ENCODE data around the gene NANS.

Gene NANS

DNA sequence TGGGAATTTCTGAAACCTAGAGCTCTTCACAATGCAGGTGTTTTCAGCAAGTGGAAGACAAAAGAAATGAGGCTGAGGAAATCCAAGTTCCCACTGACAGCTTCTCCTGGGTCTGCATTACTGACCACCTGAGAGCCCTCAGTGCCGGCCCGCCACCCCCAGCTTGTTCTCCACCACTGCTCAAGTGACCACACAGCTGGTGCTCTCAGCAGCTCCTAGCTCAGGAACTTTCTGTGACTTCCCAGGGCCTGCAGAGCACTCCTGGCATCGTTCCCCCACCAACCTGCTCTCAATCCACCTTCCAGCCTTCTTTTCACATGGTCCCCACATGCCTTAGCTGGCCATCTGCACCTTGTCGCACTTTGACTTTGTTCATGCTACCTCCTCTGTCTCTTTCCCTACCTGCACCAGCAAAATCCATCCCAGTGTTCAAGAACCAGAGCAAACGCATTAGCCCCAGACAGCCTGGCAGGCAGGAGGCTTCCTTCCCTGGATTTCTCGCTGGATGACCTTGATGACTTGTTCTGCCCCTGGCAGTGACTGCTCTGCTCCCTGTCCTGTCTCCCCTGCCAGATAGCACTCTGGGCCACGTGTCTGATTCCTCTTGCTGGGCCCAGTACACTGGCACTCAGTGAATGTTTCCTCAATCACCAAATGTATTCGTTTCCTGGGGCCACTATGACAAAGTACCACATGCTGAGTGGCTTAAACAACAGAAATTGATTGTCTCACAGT, 35.1 kb upstream of the NANS start:
- peak overlapping the region; percentile 0 for H3K27ac Mint-ChIP-seq
- peaks cover 0 to 5% of the 10 kb centered on the region in 2 donors for H3K27me3 Mint-ChIP-seq
- peaks cover 48 to 67% of the 10 kb centered on the region in 2 donors for H3K36me3 Mint-ChIP-seq
- peaks cover 0 to 8% of the 10 kb centered on the region in 2 donors for H3K4me1 Mint-ChIP-seq
- DNase-seq, result no peak
- no peaks in the 10 kb centered on the region for H3K9me3 Mint-ChIP-seq
- H3K4me3 Mint-ChIP-seq, result no peak overlapping the region
- no peak for ATAC-seq (replicated peaks)

DNA sequence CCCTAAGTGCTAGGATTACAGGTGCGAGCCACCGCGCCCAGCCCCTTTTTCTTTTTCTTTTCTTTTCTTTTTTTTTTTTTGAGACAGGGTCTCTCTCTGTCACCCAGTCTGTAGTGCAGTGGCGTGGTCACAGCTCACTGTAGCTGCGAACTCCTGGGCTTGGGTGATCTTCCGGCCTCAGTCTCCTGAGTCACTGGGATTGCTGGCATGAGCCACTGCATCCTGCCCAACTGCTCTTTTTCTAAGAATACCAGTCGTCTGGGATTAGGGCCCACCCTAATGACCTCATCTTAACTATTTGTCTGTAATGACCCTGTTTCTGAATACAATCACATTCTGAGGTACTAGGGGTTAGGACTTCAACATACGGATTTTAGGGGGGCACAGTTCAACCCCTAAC, 34.1 kb upstream of the NANS start:
- DNase-seq (no peak), ATAC-seq (replicated peaks) (no peak)
- Mint-ChIP-seq H3K36me3 (peaks cover 42 to 65% of the 10 kb centered on the region in 2 donors), H3K27me3 (peaks cover 0 to 5% of the 10 kb centered on the region in 2 donors), H3K9me3 (no peaks in the 10 kb centered on the region), H3K4me1 (peaks cover 0 to 8% of the 10 kb centered on the region in 2 donors), H3K27ac (peak overlapping the region; percentile 44), H3K4me3 (no peak overlapping the region)

DNA sequence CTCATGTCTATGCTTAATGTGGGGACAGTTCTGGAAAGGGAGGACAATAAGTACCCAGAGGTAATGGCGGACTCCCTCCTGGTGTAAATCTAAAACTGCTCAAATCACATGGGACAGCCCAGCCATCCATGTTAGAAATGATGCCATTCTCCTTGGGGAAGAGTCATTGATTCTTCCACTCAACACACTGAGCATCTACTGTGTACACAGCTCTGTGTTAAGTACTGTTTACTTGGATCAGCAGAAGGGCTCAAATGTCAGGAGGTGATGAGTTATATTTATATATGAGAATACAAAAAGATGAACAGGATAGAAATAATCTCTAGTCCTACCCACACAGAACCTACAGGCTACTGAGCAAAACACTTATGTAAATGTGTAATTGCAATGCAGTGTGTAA, 31.8 kb upstream of the NANS start:
- peaks cover 0 to 7% of the 10 kb centered on the region in 2 donors for H3K4me1 Mint-ChIP-seq
- ATAC-seq (replicated peaks), result no peak
- H3K27me3 Mint-ChIP-seq, result peaks cover 0 to 5% of the 10 kb centered on the region in 2 donors
- H3K27ac Mint-ChIP-seq, result no peak overlapping the region
- no peaks in the 10 kb centered on the region for H3K9me3 Mint-ChIP-seq
- peaks cover 28 to 54% of the 10 kb centered on the region in 2 donors for H3K36me3 Mint-ChIP-seq
- no peak overlapping the region for H3K4me3 Mint-ChIP-seq
- no peak for DNase-seq

DNA sequence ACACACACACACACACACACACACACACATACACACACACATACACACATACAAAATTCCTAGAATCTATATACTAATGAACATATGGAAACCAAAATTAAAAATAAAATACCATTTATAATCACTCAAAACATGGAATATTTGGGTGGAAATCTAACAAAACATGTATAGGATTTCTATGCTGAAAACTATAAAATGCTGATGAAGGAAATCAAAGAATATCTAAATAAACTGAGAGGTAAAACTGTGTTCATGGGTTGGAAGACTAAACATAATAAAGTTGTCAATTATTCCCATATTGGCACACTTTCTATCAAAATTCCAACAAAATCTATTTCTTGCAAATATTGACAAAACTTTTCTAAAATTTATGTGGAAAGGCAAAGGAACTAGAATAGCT, 25.4 kb upstream of the NANS start:
- Mint-ChIP-seq H3K9me3 (no peaks in the 10 kb centered on the region), H3K27me3 (peaks cover 4 to 6% of the 10 kb centered on the region in 2 donors), H3K4me3 (no peak overlapping the region), H3K27ac (no peak overlapping the region), H3K36me3 (peaks cover 8 to 21% of the 10 kb centered on the region in 2 donors), H3K4me1 (peaks cover 16 to 23% of the 10 kb centered on the region in 2 donors)
- ATAC-seq (replicated peaks) (no peak), DNase-seq (no peak)

DNA sequence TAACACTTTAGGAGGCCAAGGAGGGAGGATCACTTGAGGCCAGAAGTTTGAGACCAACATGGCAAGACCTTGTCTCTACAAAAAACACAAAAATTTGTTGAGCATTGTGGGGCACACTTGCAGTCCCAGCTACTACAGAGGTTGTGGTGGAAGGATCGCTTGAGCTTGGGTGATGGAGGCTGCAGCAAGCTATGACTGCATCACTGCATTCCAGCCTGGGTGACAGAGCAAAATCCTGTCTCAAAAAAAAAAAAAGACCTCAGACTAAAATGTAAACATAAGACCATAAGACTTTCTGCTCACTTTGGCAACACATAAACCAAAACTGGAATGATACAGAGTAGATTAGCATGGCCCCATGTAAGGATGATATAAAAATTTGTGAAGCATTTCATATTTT, 24.6 kb upstream of the NANS start:
- H3K36me3 Mint-ChIP-seq, result peaks cover 8 to 16% of the 10 kb centered on the region in 2 donors
- DNase-seq (no peak), ATAC-seq (replicated peaks) (no peak)
- no peak overlapping the region for H3K4me3 Mint-ChIP-seq
- H3K9me3 Mint-ChIP-seq, result no peaks in the 10 kb centered on the region
- peaks cover 16 to 23% of the 10 kb centered on the region in 2 donors for H3K4me1 Mint-ChIP-seq
- H3K27me3 Mint-ChIP-seq, result peaks cover 4 to 6% of the 10 kb centered on the region in 2 donors
- H3K27ac Mint-ChIP-seq, result no peak overlapping the region

DNA sequence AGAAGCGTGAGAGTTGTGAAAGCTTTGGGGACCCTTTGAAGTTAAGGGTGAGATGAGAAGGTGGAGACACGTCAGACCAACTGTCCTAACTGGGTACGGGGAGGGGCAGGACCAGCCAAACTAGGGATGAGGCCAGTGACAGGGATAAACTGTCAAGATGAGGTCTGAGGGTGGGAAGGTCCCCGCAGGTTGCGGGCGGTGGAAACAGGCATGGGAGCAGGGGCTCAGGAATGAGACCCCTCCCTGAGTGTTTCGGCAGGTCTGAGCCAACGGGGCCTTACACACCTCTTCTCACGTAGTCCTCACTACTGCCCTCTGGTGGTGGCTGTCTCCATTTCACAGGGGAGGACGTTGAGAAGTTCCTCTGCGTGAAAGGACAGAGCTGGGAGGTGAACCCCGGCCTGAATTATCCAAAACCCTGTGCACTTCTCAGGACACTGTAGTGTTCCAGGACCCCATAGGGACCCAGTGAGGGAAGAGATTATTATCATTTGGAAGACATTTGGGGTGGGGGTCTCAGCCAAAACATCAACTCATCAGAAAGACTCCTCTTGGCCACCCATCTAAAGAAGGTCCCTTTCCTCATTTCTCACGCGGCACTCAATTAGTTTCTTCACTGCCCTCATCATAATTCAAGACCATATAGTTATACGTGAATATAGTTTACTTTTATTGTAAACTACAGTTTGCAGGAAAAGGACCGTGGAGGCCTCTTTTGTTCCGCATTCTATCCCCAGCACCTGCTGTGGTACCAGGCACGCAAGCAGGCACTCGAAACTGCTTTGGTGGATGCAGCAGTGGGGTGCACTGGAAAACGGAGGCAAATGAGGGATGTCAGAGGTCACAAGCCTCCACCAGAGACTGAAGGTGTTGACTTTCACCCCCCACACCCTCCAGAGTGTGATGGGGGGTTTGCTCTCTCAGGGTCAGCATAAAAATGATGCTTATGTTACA, 21.7 kb upstream of the NANS start:
- peak; percentile 87 to 92 for ATAC-seq (replicated peaks)
- Mint-ChIP-seq H3K4me1 (peaks cover 18 to 23% of the 10 kb centered on the region in 2 donors), H3K27ac (peak overlapping the region; percentile 77), H3K4me3 (peak overlapping the region; percentile 39 to 58), H3K36me3 (peaks cover 2 to 6% of the 10 kb centered on the region in 2 donors), H3K27me3 (peaks cover 4 to 6% of the 10 kb centered on the region in 2 donors), H3K9me3 (no peaks in the 10 kb centered on the region)
- peak; percentile 73 for DNase-seq

DNA sequence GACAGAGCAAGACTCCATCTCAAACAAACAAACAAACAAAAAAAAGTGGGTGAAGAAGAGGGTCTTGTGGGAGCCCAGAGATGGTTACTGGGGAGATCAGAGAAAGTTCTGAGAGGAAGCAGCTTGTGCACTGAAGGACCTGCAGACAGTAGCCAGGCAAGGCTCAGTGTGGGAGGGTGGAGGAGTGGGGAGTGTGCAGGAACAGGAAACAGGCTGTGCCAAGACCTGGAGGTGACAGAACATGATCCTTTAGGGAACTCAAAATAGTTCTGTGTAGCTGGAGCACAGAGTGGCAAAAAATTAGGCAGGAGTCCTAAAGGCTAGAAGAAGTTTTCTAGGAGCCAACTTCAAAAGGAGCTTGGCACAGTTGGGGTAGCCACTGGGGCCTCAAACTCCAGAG, 19.2 kb upstream of the NANS start:
- peaks cover 4 to 17% of the 10 kb centered on the region in 2 donors for H3K27me3 Mint-ChIP-seq
- H3K27ac Mint-ChIP-seq, result no peak overlapping the region
- H3K36me3 Mint-ChIP-seq, result peaks cover 0 to 2% of the 10 kb centered on the region in 2 donors
- no peak for DNase-seq
- no peak overlapping the region for H3K4me3 Mint-ChIP-seq
- no peaks in the 10 kb centered on the region for H3K9me3 Mint-ChIP-seq
- H3K4me1 Mint-ChIP-seq, result peaks cover 21% of the 10 kb centered on the region in 2 donors
- ATAC-seq (replicated peaks), result no peak

DNA sequence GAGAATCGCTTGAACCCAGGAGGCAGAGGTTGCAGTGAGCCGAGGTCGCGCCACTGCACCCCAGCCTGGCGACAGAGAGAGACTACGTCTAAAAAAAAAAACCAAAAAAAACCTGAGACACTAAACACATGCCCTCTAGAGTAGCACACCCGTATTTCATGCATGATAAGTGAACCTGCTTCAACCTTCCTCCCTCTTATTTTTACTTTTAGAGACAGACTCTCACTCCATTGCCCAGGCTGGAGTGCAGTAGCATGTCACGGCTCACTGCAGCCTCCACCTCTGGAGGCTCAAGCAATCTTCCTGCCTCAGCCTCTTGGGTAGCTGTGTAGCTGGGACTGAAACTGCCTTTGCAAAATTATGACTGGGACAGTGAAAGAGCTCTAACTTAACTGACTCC, 17.6 kb upstream of the NANS start:
- no peaks in the 10 kb centered on the region for H3K36me3 Mint-ChIP-seq
- H3K4me3 Mint-ChIP-seq, result peak overlapping the region in 1 of 2 donors; percentile 39
- H3K4me1 Mint-ChIP-seq, result peaks cover 18 to 29% of the 10 kb centered on the region in 2 donors
- peaks cover 4 to 17% of the 10 kb centered on the region in 2 donors for H3K27me3 Mint-ChIP-seq
- peak in 1 of 2 donors; percentile 10 for ATAC-seq (replicated peaks)
- DNase-seq, result no peak
- H3K9me3 Mint-ChIP-seq, result no peaks in the 10 kb centered on the region
- no peak overlapping the region for H3K27ac Mint-ChIP-seq

DNA sequence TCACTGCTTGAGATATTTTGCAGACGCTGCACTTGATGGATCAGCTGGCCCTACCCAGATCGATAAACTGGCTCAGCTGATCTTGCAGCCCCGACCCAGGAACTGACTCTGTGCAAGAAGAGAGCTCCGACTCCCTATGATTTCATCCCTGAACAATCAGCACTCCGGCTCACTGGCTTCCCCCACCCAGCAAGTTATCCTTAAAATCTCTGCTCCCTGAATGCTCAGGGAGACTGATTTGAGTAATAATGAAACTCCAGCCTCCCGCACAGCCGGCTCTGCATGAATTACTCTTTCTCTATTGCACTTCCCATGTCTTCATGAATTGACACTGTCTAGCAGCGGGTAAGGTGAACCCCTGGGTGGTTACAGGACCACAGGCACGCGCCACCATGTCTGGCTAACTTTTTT, 16.9 kb upstream of the NANS start:
- H3K27me3 Mint-ChIP-seq, result peaks cover 4 to 17% of the 10 kb centered on the region in 2 donors
- H3K36me3 Mint-ChIP-seq, result no peaks in the 10 kb centered on the region
- peaks cover 14 to 23% of the 10 kb centered on the region in 2 donors for H3K4me1 Mint-ChIP-seq
- no peak overlapping the region for H3K27ac Mint-ChIP-seq
- H3K9me3 Mint-ChIP-seq, result no peaks in the 10 kb centered on the region
- DNase-seq (no peak), ATAC-seq (replicated peaks) (peak in 1 of 2 donors; percentile 30)
- peak overlapping the region in 1 of 2 donors; percentile 42 for H3K4me3 Mint-ChIP-seq

DNA sequence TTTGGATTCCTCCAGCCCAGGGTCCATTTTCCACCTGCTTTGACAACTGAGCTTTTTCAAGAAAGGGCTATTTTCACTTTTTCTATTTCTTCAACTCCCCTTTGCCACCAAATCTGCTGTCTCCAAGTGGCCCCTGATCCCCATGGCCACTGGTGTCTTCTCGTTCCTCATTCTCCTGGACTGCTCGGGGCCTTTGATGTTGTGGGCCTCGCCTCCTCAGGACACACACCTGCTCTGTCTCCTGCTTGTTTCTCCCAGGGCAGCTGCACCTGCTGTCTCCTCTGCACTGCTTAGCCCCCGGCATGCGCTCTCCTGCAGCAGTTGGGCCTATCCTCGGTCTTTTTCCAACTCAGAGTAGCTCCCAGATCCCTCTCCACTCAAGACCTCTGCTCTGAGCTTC, 16.3 kb upstream of the NANS start:
- DNase-seq (no peak), ATAC-seq (replicated peaks) (no peak)
- H3K27me3 Mint-ChIP-seq, result peaks cover 0 to 11% of the 10 kb centered on the region in 2 donors
- H3K27ac Mint-ChIP-seq, result no peak overlapping the region
- H3K4me1 Mint-ChIP-seq, result peaks cover 12 to 20% of the 10 kb centered on the region in 2 donors
- H3K4me3 Mint-ChIP-seq, result no peak overlapping the region
- peaks cover 3% of the 10 kb centered on the region in 2 donors for H3K36me3 Mint-ChIP-seq
- peaks cover 3% of the 10 kb centered on the region in 2 donors for H3K9me3 Mint-ChIP-seq

DNA sequence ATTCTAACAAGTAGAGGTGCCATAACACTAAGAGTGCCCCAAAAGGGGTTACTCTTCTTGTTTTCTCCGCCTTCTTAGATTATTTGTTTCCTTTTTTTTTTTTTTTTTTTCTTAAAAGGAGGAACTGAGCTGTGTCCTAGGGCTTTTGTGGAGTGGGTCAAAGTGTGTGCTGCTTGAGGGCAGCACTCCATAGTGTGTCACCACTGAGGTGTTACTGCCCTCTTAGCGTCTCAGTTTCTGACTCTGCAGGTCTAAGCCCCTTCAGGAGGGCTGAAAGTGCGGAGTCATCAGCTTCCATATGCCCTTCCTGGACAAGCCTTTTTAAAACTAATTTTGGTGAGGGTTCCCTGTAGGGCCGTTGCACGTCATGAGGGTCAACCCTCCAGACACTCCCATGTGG, 12.6 kb upstream of the NANS start:
- ATAC-seq (replicated peaks) (no peak), DNase-seq (no peak)
- Mint-ChIP-seq H3K4me1 (peaks cover 18 to 36% of the 10 kb centered on the region in 2 donors), H3K9me3 (peaks cover 7% of the 10 kb centered on the region in 2 donors), H3K4me3 (no peak overlapping the region), H3K36me3 (peaks cover 25 to 32% of the 10 kb centered on the region in 2 donors), H3K27me3 (peaks cover 0 to 11% of the 10 kb centered on the region in 2 donors), H3K27ac (no peak overlapping the region)

DNA sequence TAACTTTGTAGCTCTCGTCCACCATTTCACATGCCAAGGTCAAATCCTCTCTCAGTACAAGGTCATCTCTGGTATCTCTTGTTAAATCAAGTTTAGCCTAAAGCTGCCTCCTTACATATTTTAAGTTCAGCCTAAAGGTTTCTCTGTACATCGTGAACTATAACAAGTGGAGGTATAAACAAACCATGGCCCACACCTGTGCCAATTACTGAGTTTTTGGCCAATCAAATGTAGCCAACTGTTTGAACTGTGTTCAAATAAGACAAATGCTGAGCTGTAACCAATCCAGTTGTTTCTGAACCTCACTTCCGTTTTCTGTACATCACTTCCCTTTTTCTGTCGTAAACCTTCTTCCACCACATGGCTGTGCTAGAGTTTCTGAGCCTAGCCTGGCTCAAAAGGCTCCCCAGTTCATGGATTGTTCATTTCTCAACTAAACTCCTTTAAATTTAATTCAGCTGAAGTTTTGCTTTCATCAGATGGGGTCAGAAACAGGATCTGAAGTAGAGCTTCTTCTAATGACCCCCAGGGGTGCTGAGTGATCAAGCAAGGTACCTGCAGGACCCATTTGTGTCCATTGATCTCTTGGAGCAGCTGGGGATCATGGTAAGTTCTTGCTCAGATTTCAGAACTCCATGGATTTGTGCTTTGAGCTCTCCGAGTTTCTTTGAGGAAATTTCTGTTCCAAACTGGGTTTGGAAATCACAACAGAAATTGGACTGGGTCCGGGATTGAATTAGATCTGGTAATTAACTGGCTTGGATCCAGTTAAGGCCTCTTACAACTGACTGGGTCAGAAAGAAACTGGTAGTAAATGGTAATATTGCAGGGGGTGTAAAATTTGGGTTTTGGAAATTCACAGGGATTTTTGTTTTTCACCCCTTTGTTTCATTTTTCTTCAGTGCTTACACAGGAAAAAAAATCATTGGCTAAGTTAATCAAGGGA, 11.0 kb upstream of the NANS start:
- H3K9me3 Mint-ChIP-seq, result peaks cover 7% of the 10 kb centered on the region in 2 donors
- H3K36me3 Mint-ChIP-seq, result peaks cover 25 to 40% of the 10 kb centered on the region in 2 donors
- peak overlapping the region; percentile 97 for H3K27ac Mint-ChIP-seq
- peak; percentile 97 for ATAC-seq (replicated peaks)
- H3K4me3 Mint-ChIP-seq, result peak overlapping the region; percentile 79 to 81
- DNase-seq, result peak; percentile 53
- peaks cover 0 to 5% of the 10 kb centered on the region in 2 donors for H3K27me3 Mint-ChIP-seq
- H3K4me1 Mint-ChIP-seq, result peaks cover 16 to 36% of the 10 kb centered on the region in 2 donors

DNA sequence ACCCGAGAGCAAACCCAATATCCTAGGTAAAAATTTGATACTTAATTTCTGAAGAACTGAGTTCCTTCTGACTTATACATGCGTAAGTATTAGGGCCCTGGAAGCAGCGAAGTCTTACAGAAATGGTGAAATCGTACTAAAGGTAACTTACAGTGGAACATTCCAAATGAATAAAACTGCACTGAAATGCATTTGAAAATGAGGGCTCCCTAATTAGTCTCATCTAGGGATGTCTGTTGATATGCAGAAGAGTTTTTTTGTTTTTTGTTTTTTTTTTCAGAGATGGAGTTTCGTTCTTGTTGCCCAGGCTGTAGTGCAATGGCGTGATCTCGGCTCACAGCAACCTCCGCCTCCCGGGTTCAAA, 10.4 kb upstream of the NANS start:
- peak overlapping the region; percentile 79 to 81 for H3K4me3 Mint-ChIP-seq
- peaks cover 16 to 40% of the 10 kb centered on the region in 2 donors for H3K4me1 Mint-ChIP-seq
- peak overlapping the region; percentile 97 for H3K27ac Mint-ChIP-seq

More for the DNA sequence above, 10.4 kb upstream of the NANS start:
- Mint-ChIP-seq H3K36me3 (peaks cover 25 to 44% of the 10 kb centered on the region in 2 donors), H3K27me3 (no peaks in the 10 kb centered on the region), H3K9me3 (peaks cover 7% of the 10 kb centered on the region in 2 donors)
- ATAC-seq (replicated peaks), result no peak
- DNase-seq, result no peak

Measured in stimulated activated naive B cell treated with anti-CD40 and anti-IgM and Interleukin-4, amounts not matched to agents 10 μg/mL and 1 μg/mL and 100 μg/mL, for 72 hours (primary cell).